IMR-90 (cell line): ENCODE data around the gene ARHGAP12. TPM values are rescaled to one million over a fixed set of nuclear protein-coding genes. Genes with fewer than 3 reads are reported as not detected.
A peak's percentile ranks its signal among the peaks of the same experiment; 100 is the strongest.

ENCODE experiments used
- ATAC-seq: fragments of 200-7000 bp; cut with Tn5 transposase; 2 replicates; pipeline ENCODE4 v1.9.1; 2020; ENCODE audit warnings: low read depth, mild to moderate bottlenecking, moderate library complexity
- BruUV-seq: library from RNA; stranded (reverse); fragments of 400-500 nt; replicated peaks from 2 replicates; lab custom pipeline; 2021; lab: Mats Ljungman, UMichigan
- CTCF ChIA-PET: fragments of 300-600 bp; formaldehyde crosslinking; extraction: SDS; loops from one replicate; lab custom pipeline; 2021; ENCODE audit warnings: antibody characterized with exemption; lab: Yijun Ruan, JAX
- POLR2A ChIA-PET: fragments of 300-600 bp; sonication (Branson Sonifier 250); formaldehyde crosslinking; loops from one replicate; lab custom pipeline; 2022; ENCODE audit warnings: antibody characterized with exemption; ENCODE audit not compliant: unreplicated experiment; lab: Charles Lee
- DNase-seq: peaks from one replicate; pipeline ENCODE4 v3.0.0; 2013
- H2AFZ ChIP-seq: replicated peaks from 2 replicates; pipeline ENCODE3; 2013; ENCODE audit warnings: low read length, mild to moderate bottlenecking; ENCODE audit not compliant: poor library complexity
- H2AK5ac ChIP-seq: 2 replicates; pipeline ENCODE4 v1.6.1; 2013; ENCODE audit warnings: low read depth, low read length, inconsistent platforms
- H2AK9ac ChIP-seq: replicated peaks from 2 replicates; pipeline ENCODE3; 2013; ENCODE audit warnings: mild to moderate bottlenecking, low read depth, low read length, moderate library complexity; ENCODE audit not compliant: poor library complexity
- H2BK120ac ChIP-seq: 2 replicates; pipeline ENCODE4 v1.6.1; 2013; ENCODE audit warnings: low read depth, low read length, inconsistent platforms
- H2BK15ac ChIP-seq: 3 replicates; pipeline ENCODE4 v1.6.1; 2013; ENCODE audit warnings: low read depth, low read length, inconsistent platforms
- H2BK20ac ChIP-seq: 2 replicates; pipeline ENCODE4 v1.6.1; 2013; ENCODE audit warnings: low read depth, mild to moderate bottlenecking, inconsistent platforms, low read length, moderate library complexity
- H2BK5ac ChIP-seq: 2 replicates; pipeline ENCODE4 v1.6.1; 2013; ENCODE audit warnings: mild to moderate bottlenecking, low read depth, low read length, inconsistent platforms; ENCODE audit not compliant: poor library complexity, severe bottlenecking
- H3K14ac ChIP-seq: replicated peaks from 2 replicates; pipeline ENCODE4 v1.6.1; 2013; ENCODE audit warnings: low read depth, low read length, inconsistent platforms
- H3K18ac ChIP-seq: 2 replicates; pipeline ENCODE4 v1.6.1; 2013; ENCODE audit warnings: low read depth, low read length, control low read depth
- H3K23ac ChIP-seq: 2 replicates; pipeline ENCODE4 v1.6.1; 2013; ENCODE audit warnings: low read depth, low read length, inconsistent platforms
- H3K27ac ChIP-seq: 2 replicates; pipeline ENCODE4 v1.5.1; 2013; ENCODE audit warnings: mild to moderate bottlenecking, control low read depth, low read length; ENCODE audit not compliant: insufficient read depth
- H3K27me3 ChIP-seq: 2 replicates; pipeline ENCODE4 v1.6.1; 2013; ENCODE audit warnings: low read length; ENCODE audit not compliant: control insufficient read depth, insufficient read depth
- H3K36me3 ChIP-seq: 2 replicates; pipeline ENCODE4 v1.6.1; 2013; ENCODE audit warnings: low read length, mixed read lengths; ENCODE audit not compliant: control insufficient read depth, insufficient read depth
- H3K4ac ChIP-seq: 2 replicates; pipeline ENCODE4 v1.6.1; 2013; ENCODE audit warnings: low read depth, low read length, inconsistent platforms
- H3K4me1 ChIP-seq: 2 replicates; pipeline ENCODE4 v1.6.1; 2013; ENCODE audit warnings: low read length, mixed read lengths; ENCODE audit not compliant: control insufficient read depth, insufficient read depth
- H3K4me2 ChIP-seq: 2 replicates; pipeline ENCODE4 v1.6.1; 2013; ENCODE audit warnings: low read depth, mild to moderate bottlenecking, control low read depth, low read length, moderate library complexity
- H3K4me3 ChIP-seq: 2 replicates; pipeline ENCODE4 v1.5.1; 2013; ENCODE audit warnings: low read depth, mild to moderate bottlenecking, control low read depth, low read length, moderate library complexity; ENCODE audit not compliant: insufficient read depth
- H3K56ac ChIP-seq: 2 replicates; pipeline ENCODE4 v1.6.1; 2013; ENCODE audit warnings: low read length, inconsistent platforms; ENCODE audit not compliant: insufficient read depth; ENCODE audit errors: extremely low read depth
- H3K79me1 ChIP-seq, 2 experiments: 2 replicates each; pipeline ENCODE4 v1.6.1; 2013; ENCODE audit warnings: low read length in 2 of 2, inconsistent platforms in 1 of 2, low read depth in 1 of 2
- H3K9ac ChIP-seq: 2 replicates; pipeline ENCODE4 v1.6.1; 2013; ENCODE audit warnings: low read depth, low read length, control low read depth
- H3K9me1 ChIP-seq: 2 replicates; pipeline ENCODE4 v1.6.1; 2013; ENCODE audit warnings: low read length, inconsistent platforms; ENCODE audit not compliant: insufficient read depth
- H3K9me3 ChIP-seq: 2 replicates; pipeline ENCODE4 v1.6.1; 2013; ENCODE audit warnings: low read length; ENCODE audit not compliant: control insufficient read depth, insufficient read depth
- H4K20me1 ChIP-seq: 2 replicates; pipeline ENCODE4 v1.6.1; 2013; ENCODE audit warnings: low read length, inconsistent platforms; ENCODE audit not compliant: insufficient read depth
- H4K5ac ChIP-seq: 2 replicates; pipeline ENCODE4 v1.6.1; 2013; ENCODE audit warnings: mild to moderate bottlenecking, low read depth, low read length, control low read depth
- H4K8ac ChIP-seq, 2 experiments: 2 replicates each; pipeline ENCODE4 v1.6.1; 2013; ENCODE audit warnings: low read depth in 2 of 2, low read length in 2 of 2, control low read depth in 1 of 2, inconsistent platforms in 1 of 2
- H4K91ac ChIP-seq: 2 replicates; pipeline ENCODE4 v1.6.1; 2013; ENCODE audit warnings: low read depth, low read length, inconsistent platforms; ENCODE audit not compliant: insufficient read depth
- BHLHE40 ChIP-seq: fragments of 150-350 bp; IDR thresholded peaks from 2 replicates; pipeline ENCODE4 v1.6.1; 2016; ENCODE audit warnings: mild to moderate bottlenecking, low read depth, low read length
- CEBPB ChIP-seq: IDR thresholded peaks from 2 replicates; pipeline ENCODE4 v1.6.1; 2012; ENCODE audit warnings: low read depth, low read length, improper control_type of control experiment
- CHD1 ChIP-seq: IDR thresholded peaks from 2 replicates; pipeline ENCODE4 v1.6.1; 2012; ENCODE audit warnings: low read depth, low read length, improper control_type of control experiment
- CTCF ChIP-seq: conservative IDR thresholded peaks from 2 replicates; pipeline ENCODE4 v1.5.1; 2012; ENCODE audit warnings: mild to moderate bottlenecking, low read depth, low read length, improper control_type of control experiment
- MAFK ChIP-seq: IDR thresholded peaks from 2 replicates; pipeline ENCODE4 v1.6.1; 2012; ENCODE audit warnings: low read depth, low read length, improper control_type of control experiment
- NFE2L2 ChIP-seq: fragments of 150-350 bp; IDR thresholded peaks from 2 replicates; pipeline ENCODE4 v1.6.1; 2016; ENCODE audit warnings: low read depth, mild to moderate bottlenecking, low read length
- RAD21 ChIP-seq: IDR thresholded peaks from 2 replicates; pipeline ENCODE4 v1.6.1; 2012; ENCODE audit warnings: low read length, improper control_type of control experiment
- RCOR1 ChIP-seq: IDR thresholded peaks from 2 replicates; pipeline ENCODE4 v1.6.1; 2012; ENCODE audit warnings: mild to moderate bottlenecking, low read length, improper control_type of control experiment; ENCODE audit not compliant: insufficient replicate concordance
- RFX5 ChIP-seq: IDR thresholded peaks from 2 replicates; pipeline ENCODE4 v1.8.0; 2012; ENCODE audit warnings: low read depth, mild to moderate bottlenecking, low read length, moderate library complexity
- SMC3 ChIP-seq: fragments of 150-350 bp; IDR thresholded peaks from 2 replicates; pipeline ENCODE4 v1.6.1; 2016; ENCODE audit warnings: low read depth, mild to moderate bottlenecking, antibody characterized with exemption, low read length, moderate library complexity
- USF2 ChIP-seq: fragments of 150-350 bp; IDR thresholded peaks from 2 replicates; pipeline ENCODE4 v1.6.1; 2017; ENCODE audit warnings: mild to moderate bottlenecking, antibody characterized with exemption, low read length, low read depth
- WGBS, 2 experiments: methylation state at CpG; one replicate each; pipeline versions ENCODE4 v1.1.5 to v1.1.7; 2013; ENCODE audit warnings: missing lambda C conversion rate in 2 of 2; ENCODE audit not compliant: insufficient read length in 1 of 2; ENCODE audit errors: extremely low coverage in 2 of 2; 5-methylcytosine and 5-hydroxymethylcytosine counted together
- dilution Hi-C: fragments of 300-500 bp; cut with HindIII; formaldehyde crosslinking; loops from one replicate; pipeline ENCODE4 v1.14.3; 2018; ENCODE audit warnings: low sequenced_read_pairs; ENCODE audit not compliant: unreplicated experiment
- in situ Hi-C: fragments of 300-500 bp; cut with MboI; formaldehyde crosslinking; loops from 3 replicates; pipeline ENCODE4 v1.14.3; 2019; ENCODE audit warnings: low sequenced_read_pairs, inconsistent platforms, mixed read lengths
- intact Hi-C: fragments of 100-400 bp; cut with micrococcal nuclease; formaldehyde crosslinking; loops from 2 replicates; pipeline ENCODE4 v1.10.0; 2022
- polyA plus RNA-seq, 3 experiments: library from polyadenylated mRNA; depleted of rRNA; stranded (reverse); fragments of >200 nt; gene quantifications; 2 replicates each; pipeline ENCODE4 v1.2.3, GENCODE V29; 2012; ENCODE audit warnings: low replicate concordance in 1 of 3
- total RNA-seq: library from RNA; depleted of rRNA; stranded (reverse); fragments of >200 nt; gene quantifications from 2 replicates; pipeline ENCODE4 v1.2.3, GENCODE V29; 2012
- TF ChIP-seq, protein P1 (sequence below): fragments of 150-350 bp; IDR thresholded peaks from 2 replicates; pipeline ENCODE4 v1.6.1; 2016; ENCODE audit warnings: low read depth, mild to moderate bottlenecking, low read length, moderate library complexity, borderline replicate concordance

The ARHGAP12 gene
- total and polyA plus RNA-seq, 2 of the 4 experiments (the other 2 are of a cell fraction) = 9.0 to 28.5 TPM

GRCh38 chr10:31896968-31897384 is 31.7 kb downstream of the ARHGAP12 start:
- H4K8ac ChIP-seq = no peak overlapping the region
- no peak overlapping the region for H3K56ac ChIP-seq
- H4K5ac ChIP-seq = no peak overlapping the region
- H3K4me1 ChIP-seq = peaks cover 9% of the 10 kb centered on the region
- H3K9me1 ChIP-seq = no peaks in the 10 kb centered on the region
- TF ChIP-seq MAFK (no peak), SMC3 (no peak), NFE2L2 (no peak), CTCF (no peak), BHLHE40 (no peak), USF2 (no peak), RFX5 (no peak), RAD21 (no peak), CHD1 (no peak), CEBPB (no peak), RCOR1 (no peak)
- TF ChIP-seq, protein P1, sequence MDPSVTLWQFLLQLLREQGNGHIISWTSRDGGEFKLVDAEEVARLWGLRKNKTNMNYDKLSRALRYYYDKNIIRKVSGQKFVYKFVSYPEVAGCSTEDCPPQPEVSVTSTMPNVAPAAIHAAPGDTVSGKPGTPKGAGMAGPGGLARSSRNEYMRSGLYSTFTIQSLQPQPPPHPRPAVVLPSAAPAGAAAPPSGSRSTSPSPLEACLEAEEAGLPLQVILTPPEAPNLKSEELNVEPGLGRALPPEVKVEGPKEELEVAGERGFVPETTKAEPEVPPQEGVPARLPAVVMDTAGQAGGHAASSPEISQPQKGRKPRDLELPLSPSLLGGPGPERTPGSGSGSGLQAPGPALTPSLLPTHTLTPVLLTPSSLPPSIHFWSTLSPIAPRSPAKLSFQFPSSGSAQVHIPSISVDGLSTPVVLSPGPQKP = no peak
- BruUV-seq = no TSS peak
- peak overlapping the region; percentile 1; the same call in 1 of the 2 replicates for H3K23ac ChIP-seq
- H3K9ac ChIP-seq = no peak overlapping the region
- ChIA-PET CTCF (no interaction called here), POLR2A (no interaction called here)
- no peak overlapping the region for H2BK15ac ChIP-seq
- peak overlapping the region; percentile 48 for H2BK5ac ChIP-seq
- DNase-seq (peak; percentile 69), ATAC-seq (peak; percentile 81)
- peaks cover 3% of the 10 kb centered on the region; the same call in 1 of the 2 replicates for H3K9me3 ChIP-seq
- H2AFZ ChIP-seq = no peak overlapping the region
- no peak overlapping the region for H4K91ac ChIP-seq
- peaks cover 32% of the 10 kb centered on the region for H4K20me1 ChIP-seq
- H3K27ac ChIP-seq = 0 out of 2 replicates have a peak overlapping the region, but pooled peaks have one; percentile 16
- peak overlapping the region; percentile 31; the same call in 1 of the 2 replicates for H2AK5ac ChIP-seq
- no peak overlapping the region for H3K18ac ChIP-seq
- dilution Hi-C loops (no loop called here), in situ Hi-C loops (no loop called here), intact Hi-C loops (no loop called here)
- H3K79me1 ChIP-seq = peaks cover 28 to 47% of the 10 kb centered on the region in 2 experiments
- no peak overlapping the region for H2BK120ac ChIP-seq
- WGBS, 2 experiments = no CpG with 5 or more reads among the region's 1 CpG
- peak overlapping the region; percentile 54; the same call in 1 of the 2 replicates for H3K4me2 ChIP-seq
- no peak overlapping the region for H3K4ac ChIP-seq
- no peak overlapping the region for H3K4me3 ChIP-seq
- no peak overlapping the region for H3K14ac ChIP-seq
- H3K27me3 ChIP-seq = no peaks in the 10 kb centered on the region
- peaks cover 4% of the 10 kb centered on the region; the same call in 1 of the 2 replicates for H3K36me3 ChIP-seq
- no peak overlapping the region for H2AK9ac ChIP-seq
- no peak overlapping the region for H2BK20ac ChIP-seq
